Activated naive CD4-positive, alpha-beta T cell treated with Interleukin-2 at 50 U/mL for 16 hours (primary cell): ENCODE data around the gene ZNF337.
"Not testable (repeated sequence)": the region's sequence is repeated elsewhere in the genome, so short reads cannot be mapped to it uniquely, and the experiment has no call there.

Source experiments
- DNase-seq: peaks from one replicate; pipeline ENCODE4 v3.0.0-alpha.2; 2020

ZNF337 gene

GRCh38 chr20:25692499-25692898 lies 4.2 kb downstream of the ZNF337 start:
- DNase-seq = no peak

- no peak for DNase-seq
Measured at GRCh38 chr20:25690427-25690826, 6.2 kb downstream of the ZNF337 start.

GRCh38 chr20:25686081-25687067 lies 10.3 kb downstream of the ZNF337 start:
- DNase-seq = no peak

GRCh38 chr20:25685276-25686080 lies 11.2 kb downstream of the ZNF337 start:
- DNase-seq = no peak

- not testable (repeated sequence) for DNase-seq
Measured at GRCh38 chr20:25683826-25684225, 12.8 kb downstream of the ZNF337 start.

- no peak for DNase-seq
Measured at GRCh38 chr20:25683050-25683449, 13.6 kb downstream of the ZNF337 start.

GRCh38 chr20:25676164-25676809 lies 20.4 kb downstream of the ZNF337 start:
- no peak for DNase-seq

GRCh38 chr20:25675161-25675560 lies 21.5 kb downstream of the ZNF337 start:
- no peak for DNase-seq

GRCh38 chr20:25672659-25673235 lies 23.9 kb downstream of the ZNF337 start:
- DNase-seq = no peak

GRCh38 chr20:25669826-25670422 lies 26.7 kb downstream of the ZNF337 start:
- DNase-seq = no peak

- no peak for DNase-seq
Measured at GRCh38 chr20:25668446-25668845, 28.2 kb downstream of the ZNF337 start.

- no peak for DNase-seq
Measured at GRCh38 chr20:25659999-25660398, 36.7 kb downstream of the ZNF337 start.

GRCh38 chr20:25654487-25654886 lies 42.2 kb downstream of the ZNF337 start:
- DNase-seq = no peak

- not testable (repeated sequence) for DNase-seq
Measured at GRCh38 chr20:25652866-25653265, 43.8 kb downstream of the ZNF337 start.

- DNase-seq = no peak
Measured at GRCh38 chr20:25644814-25645213, 51.8 kb downstream of the ZNF337 start.

- no peak for DNase-seq
Measured at GRCh38 chr20:25643716-25644115, 52.9 kb downstream of the ZNF337 start.

- no peak for DNase-seq
Measured at GRCh38 chr20:25637247-25637646, 59.4 kb downstream of the ZNF337 start.

GRCh38 chr20:25632940-25633790 lies 63.5 kb downstream of the ZNF337 start:
- DNase-seq = no peak

- not testable (repeated sequence) for DNase-seq
Measured at GRCh38 chr20:25630615-25631014, 66.0 kb downstream of the ZNF337 start.

- no peak for DNase-seq
Measured at GRCh38 chr20:25629816-25630499, 66.7 kb downstream of the ZNF337 start.

GRCh38 chr20:25626779-25627178 lies 69.9 kb downstream of the ZNF337 start:
- DNase-seq = no peak
